ENCODE data around the gene SLC1A3.

DNA sequence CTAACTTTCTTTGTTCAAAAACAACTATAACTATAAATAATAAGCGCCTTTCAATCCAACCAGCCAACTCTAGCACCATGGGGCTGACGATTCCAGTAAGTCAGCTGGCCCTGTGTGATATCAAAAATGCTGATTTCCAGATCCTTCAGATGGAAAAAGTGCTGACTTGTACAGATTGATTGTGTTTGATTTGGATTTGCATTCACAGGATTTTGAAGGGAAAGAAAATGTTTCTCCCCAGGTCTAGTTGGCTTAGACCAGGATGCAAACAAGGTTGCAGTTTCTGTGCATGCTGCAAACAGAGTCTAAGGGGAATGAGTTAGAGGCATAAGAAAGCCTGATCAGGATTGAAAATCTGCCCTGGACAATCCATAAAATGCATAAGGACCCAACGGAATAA lies 68.9 kb downstream of the SLC1A3 start:
- TF ChIP-seq, protein P1, sequence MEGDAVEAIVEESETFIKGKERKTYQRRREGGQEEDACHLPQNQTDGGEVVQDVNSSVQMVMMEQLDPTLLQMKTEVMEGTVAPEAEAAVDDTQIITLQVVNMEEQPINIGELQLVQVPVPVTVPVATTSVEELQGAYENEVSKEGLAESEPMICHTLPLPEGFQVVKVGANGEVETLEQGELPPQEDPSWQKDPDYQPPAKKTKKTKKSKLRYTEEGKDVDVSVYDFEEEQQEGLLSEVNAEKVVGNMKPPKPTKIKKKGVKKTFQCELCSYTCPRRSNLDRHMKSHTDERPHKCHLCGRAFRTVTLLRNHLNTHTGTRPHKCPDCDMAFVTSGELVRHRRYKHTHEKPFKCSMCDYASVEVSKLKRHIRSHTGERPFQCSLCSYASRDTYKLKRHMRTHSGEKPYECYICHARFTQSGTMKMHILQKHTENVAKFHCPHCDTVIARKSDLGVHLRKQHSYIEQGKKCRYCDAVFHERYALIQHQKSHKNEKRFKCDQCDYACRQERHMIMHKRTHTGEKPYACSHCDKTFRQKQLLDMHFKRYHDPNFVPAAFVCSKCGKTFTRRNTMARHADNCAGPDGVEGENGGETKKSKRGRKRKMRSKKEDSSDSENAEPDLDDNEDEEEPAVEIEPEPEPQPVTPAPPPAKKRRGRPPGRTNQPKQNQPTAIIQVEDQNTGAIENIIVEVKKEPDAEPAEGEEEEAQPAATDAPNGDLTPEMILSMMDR (IDR thresholded peaks at IDR 0.05) = no peak
- TF ChIP-seq POLR2A (IDR thresholded peaks at IDR 0.05) = no peak

All from uterus (tissue), 2 donors.